Peyer's patch (tissue), 4 donors: ENCODE measurements around the gene NTPCR. TPM values are rescaled to one million over a fixed set of nuclear protein-coding genes. Genes with fewer than 3 reads are reported as not detected.
A peak's percentile ranks its signal among the peaks of the same experiment; 100 is the strongest.

Experiments used
- DNase-seq, 3 donors: peaks; one replicate each; pipeline ENCODE4 v3.0.0-alpha.2; 2017 to 2019
- H3K27ac ChIP-seq, 4 donors: fragments of 200-600 bp; sonication (generic); one replicate each; pipeline ENCODE4 v1.5.1; 2016 to 2019
- H3K27me3 ChIP-seq, 2 donors: fragments of 200-600 bp; sonication (generic); one replicate each; pipeline ENCODE4 v1.5.1; 2019
- H3K36me3 ChIP-seq, 3 donors: fragments of 200-600 bp; sonication (generic); one replicate each; pipeline ENCODE4 v1.5.1; 2016 to 2019
- H3K4me1 ChIP-seq, 4 donors: fragments of 200-600 bp; sonication (generic); one replicate each; pipeline ENCODE4 v1.5.1; 2016 to 2019
- H3K4me3 ChIP-seq, 4 donors: fragments of 200-600 bp; sonication (generic); 1 replicate in 3 of 4; 2 replicates in 1 of 4; pipeline ENCODE4 v1.5.1; 2016 to 2019; ENCODE audit warnings: mild to moderate bottlenecking in 1 of 4
- H3K9me3 ChIP-seq, 4 donors: fragments of 200-600 bp; sonication (generic); one replicate each; pipeline ENCODE4 v1.5.1; 2016 to 2019; ENCODE audit warnings: mild to moderate bottlenecking in 1 of 4
- CTCF ChIP-seq, 6 experiments: fragments of 450-650 bp in 4 of 6; fragments of 200-600 bp in 2 of 6; sonication (generic) in 1 of 6; IDR thresholded peaks; one replicate each; pipeline ENCODE4 v1.5.1; 2017 to 2019; ENCODE audit warnings: antibody characterized with exemption in 6 of 6, mild to moderate bottlenecking in 3 of 6, moderate library complexity in 1 of 6
- POLR2A ChIP-seq, 2 donors: fragments of 450-650 bp; IDR thresholded peaks; one replicate each; pipeline ENCODE4 v1.5.1; 2017; ENCODE audit warnings: antibody characterized with exemption in 2 of 2, mild to moderate bottlenecking in 2 of 2, moderate library complexity in 2 of 2
- total RNA-seq, 4 donors: library from RNA; depleted of rRNA; stranded (reverse); fragments of >200 nt; gene quantifications; one replicate each; pipeline ENCODE4 v1.1.0, GENCODE V29; 2016

Gene NTPCR
- total RNA-seq, 4 donors from 2014 or later: 25.7 to 43.0 (median 29.6) TPM

DNA sequence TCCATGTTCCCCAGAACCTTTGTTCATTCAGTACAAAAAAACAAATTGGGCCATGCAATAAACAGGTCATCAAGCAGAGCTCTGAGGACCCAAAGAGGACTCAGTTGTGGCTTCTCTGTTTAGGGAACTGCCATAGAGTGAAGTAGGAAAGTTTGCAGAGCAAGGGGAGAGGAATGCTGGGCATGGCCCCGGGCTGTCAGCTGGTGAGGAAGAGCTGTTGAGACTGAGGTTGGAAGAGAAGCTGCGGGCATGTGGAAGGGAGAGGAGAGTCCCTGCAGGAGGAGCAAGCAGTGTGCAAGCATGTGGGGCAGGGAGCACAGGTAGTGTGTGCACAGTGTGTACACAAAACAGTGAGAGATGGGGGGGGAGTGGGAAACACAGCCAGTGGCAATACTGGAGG, 71.8 kb downstream of the NTPCR start:
- TF ChIP-seq POLR2A (IDR thresholded peaks at IDR 0.05) (no peak), CTCF (IDR thresholded peaks at IDR 0.05) (no peak)
- Histone ChIP-seq H3K4me1 (no peaks in the 10 kb centered on the region), H3K9me3 (no peaks in the 10 kb centered on the region), H3K36me3 (no peaks in the 10 kb centered on the region), H3K27ac (no peak overlapping the region), H3K27me3 (no peaks in the 10 kb centered on the region), H3K4me3 (no peak overlapping the region)
- DNase-seq: no peak

DNA sequence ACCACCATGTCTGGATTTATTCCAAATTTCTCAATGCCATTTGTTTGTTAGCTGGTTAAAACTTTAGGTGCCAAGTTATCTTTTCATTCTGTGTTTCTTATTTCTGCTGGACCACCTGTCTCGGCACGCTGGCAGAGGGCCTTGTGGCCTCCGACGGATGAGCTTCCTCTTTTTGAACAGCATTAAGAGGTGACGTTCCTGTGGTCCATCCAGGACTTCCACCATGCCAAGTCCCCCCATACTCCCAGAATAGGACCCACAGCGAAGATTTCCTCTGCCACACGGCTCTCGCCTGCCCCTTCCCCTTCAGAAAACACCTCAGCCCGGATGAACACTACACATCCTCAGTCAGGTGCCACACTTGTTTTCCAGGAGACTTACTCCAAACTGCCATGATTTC, 73.8 kb downstream of the NTPCR start:
- TF ChIP-seq POLR2A (IDR thresholded peaks at IDR 0.05) (no peak), CTCF (IDR thresholded peaks at IDR 0.05) (no peak)
- no peak for DNase-seq
- H3K4me1 ChIP-seq: no peaks in the 10 kb centered on the region
- no peaks in the 10 kb centered on the region for H3K9me3 ChIP-seq
- no peak overlapping the region for H3K27ac ChIP-seq
- H3K4me3 ChIP-seq: no peak overlapping the region
- no peaks in the 10 kb centered on the region for H3K36me3 ChIP-seq
- H3K27me3 ChIP-seq: no peaks in the 10 kb centered on the region

DNA sequence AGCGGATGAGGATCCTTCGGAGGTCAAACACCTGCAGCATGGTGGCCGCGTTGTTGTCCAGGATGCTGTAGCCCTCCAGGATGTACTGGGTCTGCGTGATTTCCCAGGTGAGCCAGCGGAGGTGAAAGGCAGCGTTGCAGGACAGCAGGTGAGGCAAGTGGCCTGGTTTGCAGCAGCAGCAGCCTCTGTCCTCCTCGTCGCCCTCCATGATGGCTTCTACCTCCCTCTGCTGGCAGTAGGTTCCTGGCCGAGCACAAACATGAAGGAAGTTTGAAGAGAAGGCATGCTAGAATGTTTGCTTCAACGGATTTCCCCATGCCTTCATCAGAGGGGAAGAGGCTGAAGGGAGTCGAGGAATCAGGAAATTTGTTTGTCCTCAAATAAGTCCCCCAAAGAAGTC, 74.7 kb downstream of the NTPCR start:
- peak in 2 of 3 donors; percentile 64 to 68 for DNase-seq
- no peaks in the 10 kb centered on the region for H3K9me3 ChIP-seq
- no peak overlapping the region for H3K4me3 ChIP-seq
- H3K27me3 ChIP-seq: no peaks in the 10 kb centered on the region
- H3K4me1 ChIP-seq: no peaks in the 10 kb centered on the region
- H3K27ac ChIP-seq: no peak overlapping the region
- TF ChIP-seq POLR2A (IDR thresholded peaks at IDR 0.05) (no peak), CTCF (IDR thresholded peaks at IDR 0.05) (peak in 4 of 6 experiments; percentile 28 to 72 (median 66))
- no peaks in the 10 kb centered on the region for H3K36me3 ChIP-seq

DNA sequence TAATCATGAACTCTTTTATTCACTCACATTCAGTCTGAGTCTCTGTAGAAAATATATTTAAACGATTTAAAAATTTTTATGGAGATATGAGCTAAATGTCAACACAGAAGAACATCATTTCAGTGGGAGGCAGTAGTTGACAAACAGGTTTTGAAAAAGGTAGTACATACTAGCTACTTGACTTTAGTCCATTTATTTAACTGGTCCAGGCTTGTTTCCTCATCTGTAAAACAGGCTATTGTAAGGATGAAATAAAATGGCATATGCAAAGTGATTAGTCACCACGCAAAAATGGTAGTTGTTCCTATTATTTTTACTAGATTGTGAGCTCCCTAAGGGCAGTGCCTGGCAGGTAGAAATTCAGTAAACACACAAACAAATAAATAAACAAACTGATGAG, 75.2 kb downstream of the NTPCR start:
- Histone ChIP-seq H3K9me3 (no peaks in the 10 kb centered on the region), H3K27ac (no peak overlapping the region), H3K4me3 (no peak overlapping the region), H3K36me3 (no peaks in the 10 kb centered on the region), H3K4me1 (no peaks in the 10 kb centered on the region), H3K27me3 (no peaks in the 10 kb centered on the region)
- no peak for DNase-seq
- TF ChIP-seq CTCF (IDR thresholded peaks at IDR 0.05): no peak
- no peak for TF ChIP-seq POLR2A (IDR thresholded peaks at IDR 0.05)

DNA sequence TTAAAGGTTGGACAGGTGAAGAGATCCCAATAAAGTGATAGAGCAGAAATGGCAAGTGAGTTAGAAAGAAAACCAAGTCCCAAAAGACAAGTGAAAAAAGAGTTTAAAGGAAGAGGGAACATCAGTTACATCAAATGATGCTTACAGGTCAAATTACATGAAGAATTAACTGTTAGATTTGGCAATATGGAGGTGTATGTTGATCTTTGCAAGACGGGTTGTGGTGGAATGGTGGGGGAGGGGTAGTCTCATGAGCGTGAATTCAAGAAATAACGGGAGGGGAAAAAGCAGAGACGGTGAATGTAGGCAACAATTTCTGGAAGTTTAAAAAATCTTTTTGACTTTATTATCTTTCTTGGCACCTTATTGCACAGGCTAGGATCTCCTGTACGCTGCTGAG, 76.6 kb downstream of the NTPCR start:
- Histone ChIP-seq H3K27me3 (no peaks in the 10 kb centered on the region), H3K4me1 (no peaks in the 10 kb centered on the region), H3K4me3 (no peak overlapping the region), H3K27ac (no peak overlapping the region), H3K36me3 (no peaks in the 10 kb centered on the region), H3K9me3 (no peaks in the 10 kb centered on the region)
- no peak for TF ChIP-seq CTCF (IDR thresholded peaks at IDR 0.05)
- TF ChIP-seq POLR2A (IDR thresholded peaks at IDR 0.05): no peak
- DNase-seq: no peak

DNA sequence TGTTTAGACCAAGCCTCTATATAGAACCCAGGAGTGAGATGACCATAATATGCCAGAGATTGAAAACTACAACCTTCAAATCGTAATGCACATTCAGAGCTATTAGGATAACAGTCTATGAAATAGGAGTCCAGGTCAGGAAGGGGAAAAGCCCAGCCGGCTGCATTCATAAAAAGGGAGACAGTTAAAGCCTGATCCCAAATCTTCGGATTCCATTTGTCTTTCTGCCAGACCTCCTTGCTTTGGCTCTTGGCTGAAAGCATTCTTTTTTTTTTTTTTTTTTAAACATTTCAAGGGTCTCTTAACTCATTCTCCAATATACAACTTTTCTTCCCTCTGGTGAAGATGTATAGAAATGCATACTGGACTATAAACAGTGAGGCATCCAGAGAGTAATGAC, 81.1 kb downstream of the NTPCR start:
- Histone ChIP-seq H3K4me3 (no peak overlapping the region), H3K4me1 (no peaks in the 10 kb centered on the region), H3K27me3 (no peaks in the 10 kb centered on the region), H3K9me3 (no peaks in the 10 kb centered on the region), H3K36me3 (no peaks in the 10 kb centered on the region), H3K27ac (no peak overlapping the region)
- DNase-seq: no peak
- no peak for TF ChIP-seq POLR2A (IDR thresholded peaks at IDR 0.05)
- TF ChIP-seq CTCF (IDR thresholded peaks at IDR 0.05): no peak
